HCT116 (cell line): ENCODE measurements around the gene CFAP410. TPM values are rescaled to one million over a fixed set of nuclear protein-coding genes. Genes with fewer than 3 reads are reported as not detected.

Experiments
- ATAC-seq: fragments of 200-7000 bp; cut with Tn5 transposase; 2 replicates; pipeline ENCODE4 v1.9.1; 2020; ENCODE audit warnings: mild to moderate bottlenecking, moderate library complexity
- BruUV-seq: library from RNA; stranded (reverse); fragments of 400-500 nt; replicated peaks from 2 replicates; lab custom pipeline; 2021; lab: Mats Ljungman, UMichigan
- CTCF ChIA-PET: fragments of 300-600 bp; sonication (Branson Sonifier 250); formaldehyde crosslinking; loops from one replicate; lab custom pipeline; 2021; ENCODE audit warnings: antibody characterized with exemption; lab: Charles Lee
- POLR2A ChIA-PET: fragments of 300-600, 350-600 bp; sonication (Branson Sonifier 250); formaldehyde crosslinking; loops from one replicate; lab custom pipeline; 2021; ENCODE audit warnings: antibody characterized with exemption; lab: Charles Lee
- RAD21 ChIA-PET, 2 experiments: fragments of 300-600 bp; sonication (Branson Sonifier 250); formaldehyde crosslinking; loops; one replicate each; lab custom pipeline; 2023; ENCODE audit warnings: low total read pairs in 2 of 2; ENCODE audit not compliant: uncharacterized antibody in 2 of 2, unreplicated experiment in 2 of 2, low non-redundant PET in 1 of 2; lab: Charles Lee
- DNase-seq: peaks from one replicate; pipeline ENCODE4 v3.0.0-alpha.2; 2010; ENCODE audit warnings: low read depth, low spot score
- H2AFZ ChIP-seq: fragments of 200-600 bp; shearing (Covaris generic), sonication (generic); 2 replicates; pipeline ENCODE4 v1.6.1; 2017; ENCODE audit warnings: low read depth, mixed run types, mixed read lengths, antibody characterized with exemption, low read length; ENCODE audit not compliant: poor library complexity, severe bottlenecking
- H3K27ac ChIP-seq: 2 replicates; pipeline ENCODE4 v1.5.1; 2012; ENCODE audit warnings: low read depth, low read length
- H3K27me3 ChIP-seq: fragments of 200-600 bp; sonication (generic); 2 replicates; pipeline ENCODE4 v1.6.1; 2016; ENCODE audit warnings: mixed run types, low read length, mixed read lengths; ENCODE audit not compliant: insufficient read depth
- H3K36me3 ChIP-seq, 2 experiments: fragments of 200-500 bp in 1 of 2; fragments of 200-600 bp in 1 of 2; sonication (Bioruptor generic) in 1 of 2; sonication (generic) in 1 of 2; 2 replicates each; pipeline versions ENCODE4 v1.5.1 to v1.6.1; 2014 to 2016; ENCODE audit warnings: low read length in 2 of 2, inconsistent platforms in 1 of 2, mixed read lengths in 1 of 2, mixed run types in 1 of 2; ENCODE audit not compliant: insufficient read depth in 2 of 2, control insufficient read depth in 1 of 2
- H3K4me1 ChIP-seq, 2 experiments: fragments of 200-600 bp in 1 of 2; sonication (generic) in 1 of 2; 2 replicates each; pipeline versions ENCODE4 v1.5.1 to v1.6.1; 2012 to 2017; ENCODE audit warnings: low read length in 2 of 2, inconsistent platforms in 1 of 2, mild to moderate bottlenecking in 1 of 2, mixed read lengths in 1 of 2, mixed run types in 1 of 2, moderate library complexity in 1 of 2; ENCODE audit not compliant: insufficient read depth in 2 of 2, control insufficient read depth in 1 of 2
- H3K4me2 ChIP-seq: fragments of 200-600 bp; sonication (generic); 2 replicates; pipeline ENCODE4 v1.6.1; 2017; ENCODE audit warnings: mixed run types, low read length, mixed read lengths
- H3K4me3 ChIP-seq, 2 experiments: fragments of 200-600 bp in 1 of 2; sonication (generic) in 1 of 2; replicated peaks in 1 of 2; 2 replicates each; pipeline ENCODE4 v1.5.1; 2011 to 2016; ENCODE audit warnings: low read length in 2 of 2, control low read depth in 1 of 2, low read depth in 1 of 2, mild to moderate bottlenecking in 1 of 2, mixed read lengths in 1 of 2, mixed run types in 1 of 2
- H3K79me2 ChIP-seq: fragments of 200-600 bp; sonication (generic); 2 replicates; pipeline ENCODE4 v1.6.1; 2017; ENCODE audit warnings: mild to moderate bottlenecking, mixed run types, low read length, moderate library complexity, mixed read lengths; ENCODE audit not compliant: insufficient read depth
- H3K9ac ChIP-seq: fragments of 200-600 bp; sonication (generic); 2 replicates; pipeline ENCODE4 v1.6.1; 2016; ENCODE audit warnings: low read length, mixed read lengths
- H3K9me2 ChIP-seq: fragments of 200-600 bp; sonication (generic), shearing (Covaris generic); 2 replicates; pipeline ENCODE4 v1.6.1; 2017; ENCODE audit warnings: mixed run types, mild to moderate bottlenecking, moderate library complexity; ENCODE audit not compliant: insufficient read depth
- H3K9me3 ChIP-seq, 2 experiments: fragments of 200-500 bp in 1 of 2; fragments of 200-600 bp in 1 of 2; sonication (Bioruptor generic) in 1 of 2; sonication (generic) in 1 of 2; 2 replicates each; pipeline ENCODE4 v1.6.1; 2014 to 2017; ENCODE audit warnings: low read length in 2 of 2, mixed read lengths in 2 of 2, inconsistent platforms in 1 of 2, low read depth in 1 of 2, mild to moderate bottlenecking in 1 of 2, mixed run types in 1 of 2, moderate library complexity in 1 of 2; ENCODE audit not compliant: control insufficient read depth in 1 of 2, insufficient read depth in 1 of 2
- H4K20me1 ChIP-seq: fragments of 200-600 bp; sonication (generic), shearing (Covaris generic); 2 replicates; pipeline ENCODE4 v1.6.1; 2017; ENCODE audit warnings: mixed run types, mild to moderate bottlenecking, moderate library complexity; ENCODE audit not compliant: insufficient read depth
- CBX3 ChIP-seq: IDR thresholded peaks from 2 replicates; pipeline ENCODE4 v1.6.1; 2012; ENCODE audit warnings: low read depth
- CEBPB ChIP-seq: IDR thresholded peaks from 2 replicates; pipeline ENCODE4 v1.6.1; 2012; ENCODE audit warnings: low read depth
- EGR1 ChIP-seq: IDR thresholded peaks from 2 replicates; pipeline ENCODE4 v1.6.1; 2012; ENCODE audit warnings: low read depth
- ELF1 ChIP-seq: IDR thresholded peaks from 2 replicates; pipeline ENCODE4 v1.6.1; 2012; ENCODE audit warnings: low read depth, borderline replicate concordance
- EZH2 ChIP-seq: fragments of 200-600 bp; sonication (generic); IDR thresholded peaks from 2 replicates; pipeline ENCODE4 v1.6.1; 2017; ENCODE audit warnings: antibody characterized with exemption, mixed run types
- EZH2phosphoT487 ChIP-seq: fragments of 200-600 bp; IDR thresholded peaks from 2 replicates; pipeline ENCODE4 v1.6.1; 2018; ENCODE audit warnings: antibody characterized with exemption, borderline replicate concordance
- FOSL1 ChIP-seq: IDR thresholded peaks from 2 replicates; pipeline ENCODE4 v1.6.1; 2012; ENCODE audit warnings: low read depth
- JUND ChIP-seq: IDR thresholded peaks from 2 replicates; pipeline ENCODE4 v1.6.1; 2012
- POLR2A ChIP-seq: IDR thresholded peaks from 2 replicates; pipeline ENCODE4 v1.7.0; 2011; ENCODE audit warnings: borderline replicate concordance; ENCODE audit not compliant: insufficient read depth, insufficient read length; ENCODE audit errors: extremely low read depth
- POLR2AphosphoS5 ChIP-seq: IDR thresholded peaks from 2 replicates; pipeline ENCODE4 v1.6.1; 2011; ENCODE audit warnings: mild to moderate bottlenecking, low read depth, low read length, moderate library complexity
- RAD21 ChIP-seq: IDR thresholded peaks from 2 replicates; pipeline ENCODE4 v1.6.1; 2012; ENCODE audit warnings: low read depth, mild to moderate bottlenecking
- REST ChIP-seq: IDR thresholded peaks from 2 replicates; pipeline ENCODE4 v1.6.1; 2012; ENCODE audit warnings: low read depth
- SIN3A ChIP-seq: IDR thresholded peaks from 2 replicates; pipeline ENCODE4 v1.6.1; 2012; ENCODE audit warnings: low read depth
- SP1 ChIP-seq: IDR thresholded peaks from 2 replicates; pipeline ENCODE4 v1.6.1; 2012; ENCODE audit warnings: low read depth
- SRF ChIP-seq: IDR thresholded peaks from 2 replicates; pipeline ENCODE4 v1.6.1; 2012; ENCODE audit warnings: low read depth
- TCF7L2 ChIP-seq: IDR thresholded peaks from 2 replicates; pipeline ENCODE4 v1.7.0; 2011; ENCODE audit warnings: borderline replicate concordance, inconsistent platforms; ENCODE audit not compliant: insufficient read depth, insufficient read length; ENCODE audit errors: extremely low read depth
- ZFX ChIP-seq: fragments of 450-650 bp; IDR thresholded peaks from 2 replicates; pipeline ENCODE4 v1.6.1; 2017
- ZNF274 ChIP-seq: fragments of 200-500 bp; sonication (Bioruptor generic); IDR thresholded peaks from 2 replicates; pipeline ENCODE4 v1.6.1; 2014; ENCODE audit warnings: mild to moderate bottlenecking, low read depth, low read length, inconsistent platforms
- intact Hi-C: fragments of 100-400 bp; cut with micrococcal nuclease; formaldehyde crosslinking; loops from 2 replicates; pipeline ENCODE4 v1.10.0; 2022
- total RNA-seq: library from RNA; stranded (reverse); gene quantifications from one replicate; pipeline ENCODE4 v1.2.1, GENCODE V29; 2021; ENCODE audit not compliant: unreplicated experiment

The CFAP410 gene
- total RNA-seq, 1 experiment from 2014 or later = 15.3 TPM

- TF ChIP-seq SP1 = no peak
- no peak for TF ChIP-seq TCF7L2
- TF ChIP-seq EZH2 = no peak
Observed at GRCh38 chr21:44354775-44355771, 15.9 kb upstream of the CFAP410 start (continued).

- H3K36me3 ChIP-seq = no peaks in the 10 kb centered on the region
- H3K4me1 ChIP-seq = no peaks in the 10 kb centered on the region
- ATAC-seq (no peak), DNase-seq (no peak)
- no peak overlapping the region for H2AFZ ChIP-seq
- intact Hi-C loops = no loop called here
- CTCF ChIA-PET = no interaction called here
- no peaks in the 10 kb centered on the region for H4K20me1 ChIP-seq
- no peak overlapping the region for H3K4me2 ChIP-seq
- no peak overlapping the region for H3K4me3 ChIP-seq
- H3K9me3 ChIP-seq = no peaks in the 10 kb centered on the region
- H3K27me3 ChIP-seq = no peaks in the 10 kb centered on the region
- no peaks in the 10 kb centered on the region for H3K9me2 ChIP-seq
- RAD21 ChIA-PET = no interaction called here
- H3K79me2 ChIP-seq = no peaks in the 10 kb centered on the region
- no peak for TF ChIP-seq SIN3A
- TF ChIP-seq ZNF274 = no peak
- no peak for TF ChIP-seq RAD21
- no peak for TF ChIP-seq POLR2AphosphoS5
- no peak for TF ChIP-seq ELF1
- no peak for TF ChIP-seq FOSL1
- TF ChIP-seq ZFX = no peak
- TF ChIP-seq REST = no peak
- TF ChIP-seq EGR1 = no peak
- TF ChIP-seq SRF = no peak
- no peak for TF ChIP-seq JUND
- no peak for TF ChIP-seq CBX3
- no peak for TF ChIP-seq EZH2phosphoT487
- no peak for TF ChIP-seq POLR2A
- TF ChIP-seq CEBPB = no peak
- no peak for TF ChIP-seq SP1
- no peak overlapping the region for H3K9ac ChIP-seq
- H3K27ac ChIP-seq = no peak overlapping the region
- no TSS peak for BruUV-seq
- POLR2A ChIA-PET = no interaction called here
Observed at GRCh38 chr21:44354001-44354405, 14.8 kb upstream of the CFAP410 start.
